ENCODE measurements around the gene KCNK3.
"Not testable (repeated sequence)": the region's sequence is repeated elsewhere in the genome, so short reads cannot be mapped to it uniquely, and the experiment has no call there.

KCNK3 gene

GRCh38 chr2:26750467-26750866, 57.9 kb downstream of the KCNK3 start:
- not testable (repeated sequence) for H3K4me3 Mint-ChIP-seq

GRCh38 chr2:26752656-26753055, 60.1 kb downstream of the KCNK3 start:
- H3K9me3 Mint-ChIP-seq = no peaks in the 10 kb centered on the region
- no peak overlapping the region for H3K27ac Mint-ChIP-seq
- no peak overlapping the region for H3K4me3 Mint-ChIP-seq
- H3K4me1 Mint-ChIP-seq (ENCODE audit: low read depth) = peaks cover 3% of the 10 kb centered on the region
- H3K27me3 Mint-ChIP-seq (ENCODE audit: low read depth) = peaks cover 8% of the 10 kb centered on the region
- no peaks in the 10 kb centered on the region for H3K36me3 Mint-ChIP-seq (ENCODE audit: low read depth)

More at GRCh38 chr2:26750467-26750866, 57.9 kb downstream of the KCNK3 start:
- not testable (repeated sequence) for H3K27me3 Mint-ChIP-seq (ENCODE audit: low read depth); H3K36me3 Mint-ChIP-seq (ENCODE audit: low read depth); H3K4me1 Mint-ChIP-seq (ENCODE audit: low read depth); H3K27ac Mint-ChIP-seq; H3K9me3 Mint-ChIP-seq

- Mint-ChIP-seq H3K27me3 (ENCODE audit: low read depth) (peaks cover 8% of the 10 kb centered on the region), H3K4me1 (ENCODE audit: low read depth) (peaks cover 4% of the 10 kb centered on the region), H3K4me3 (no peak overlapping the region), H3K36me3 (ENCODE audit: low read depth) (no peaks in the 10 kb centered on the region), H3K9me3 (no peaks in the 10 kb centered on the region), H3K27ac (no peak overlapping the region)
Measured at GRCh38 chr2:26754539-26754938, 62.0 kb downstream of the KCNK3 start.

- H3K4me1 Mint-ChIP-seq (ENCODE audit: low read depth) = peaks cover 4% of the 10 kb centered on the region
- H3K27ac Mint-ChIP-seq = no peak overlapping the region
- peaks cover 8% of the 10 kb centered on the region for H3K27me3 Mint-ChIP-seq (ENCODE audit: low read depth)
- H3K9me3 Mint-ChIP-seq = no peaks in the 10 kb centered on the region
- no peaks in the 10 kb centered on the region for H3K36me3 Mint-ChIP-seq (ENCODE audit: low read depth)
- H3K4me3 Mint-ChIP-seq = no peak overlapping the region
Measured at GRCh38 chr2:26754972-26755670, 62.6 kb downstream of the KCNK3 start.

- Mint-ChIP-seq H3K27me3 (ENCODE audit: low read depth) (peaks cover 9% of the 10 kb centered on the region), H3K4me1 (ENCODE audit: low read depth) (peaks cover 4% of the 10 kb centered on the region), H3K36me3 (ENCODE audit: low read depth) (no peaks in the 10 kb centered on the region), H3K4me3 (no peak overlapping the region), H3K27ac (no peak overlapping the region), H3K9me3 (no peaks in the 10 kb centered on the region)
Measured at GRCh38 chr2:26756337-26756736, 63.8 kb downstream of the KCNK3 start.

- Mint-ChIP-seq H3K27ac (peak overlapping the region; percentile 55), H3K27me3 (ENCODE audit: low read depth) (peaks cover 12% of the 10 kb centered on the region), H3K36me3 (ENCODE audit: low read depth) (no peaks in the 10 kb centered on the region), H3K9me3 (no peaks in the 10 kb centered on the region), H3K4me1 (ENCODE audit: low read depth) (peaks cover 4% of the 10 kb centered on the region), H3K4me3 (no peak overlapping the region)
Measured at GRCh38 chr2:26757873-26758789, 65.6 kb downstream of the KCNK3 start.

- Mint-ChIP-seq H3K36me3 (ENCODE audit: low read depth) (no peaks in the 10 kb centered on the region), H3K4me3 (no peak overlapping the region), H3K27me3 (ENCODE audit: low read depth) (peaks cover 10% of the 10 kb centered on the region), H3K4me1 (ENCODE audit: low read depth) (peaks cover 4% of the 10 kb centered on the region), H3K9me3 (no peaks in the 10 kb centered on the region), H3K27ac (peak overlapping the region; percentile 55)
Measured at GRCh38 chr2:26758790-26759321, 66.3 kb downstream of the KCNK3 start.

GRCh38 chr2:26759845-26760244, 67.3 kb downstream of the KCNK3 start:
- Mint-ChIP-seq H3K4me3 (no peak overlapping the region), H3K36me3 (ENCODE audit: low read depth) (peaks cover 2% of the 10 kb centered on the region), H3K27ac (no peak overlapping the region), H3K9me3 (no peaks in the 10 kb centered on the region), H3K27me3 (ENCODE audit: low read depth) (peaks cover 8% of the 10 kb centered on the region), H3K4me1 (ENCODE audit: low read depth) (peaks cover 6% of the 10 kb centered on the region)

- H3K27me3 Mint-ChIP-seq (ENCODE audit: low read depth); H3K27ac Mint-ChIP-seq; H3K4me3 Mint-ChIP-seq; H3K9me3 Mint-ChIP-seq; H3K36me3 Mint-ChIP-seq (ENCODE audit: low read depth): not testable (repeated sequence)
- peaks cover 16% of the 10 kb centered on the region for H3K4me1 Mint-ChIP-seq (ENCODE audit: low read depth)
Measured at GRCh38 chr2:26760991-26761390, 68.5 kb downstream of the KCNK3 start.

GRCh38 chr2:26763019-26763418, 70.5 kb downstream of the KCNK3 start:
- peaks cover 14% of the 10 kb centered on the region for H3K4me1 Mint-ChIP-seq (ENCODE audit: low read depth)
- no peak overlapping the region for H3K27ac Mint-ChIP-seq
- peaks cover 2% of the 10 kb centered on the region for H3K36me3 Mint-ChIP-seq (ENCODE audit: low read depth)
- no peaks in the 10 kb centered on the region for H3K9me3 Mint-ChIP-seq
- H3K27me3 Mint-ChIP-seq (ENCODE audit: low read depth) = peaks cover 8% of the 10 kb centered on the region
- peak overlapping the region; percentile 96 for H3K4me3 Mint-ChIP-seq

- Mint-ChIP-seq H3K4me1 (ENCODE audit: low read depth) (peaks cover 21% of the 10 kb centered on the region), H3K9me3 (no peaks in the 10 kb centered on the region), H3K36me3 (ENCODE audit: low read depth) (peaks cover 4% of the 10 kb centered on the region), H3K27me3 (ENCODE audit: low read depth) (peaks cover 8% of the 10 kb centered on the region), H3K4me3 (peak within 1 kb of the TSS; percentile 96), H3K27ac (peak within 1 kb of the TSS; percentile 89)
Measured at GRCh38 chr2:26764078-26764887, 71.8 kb downstream of the KCNK3 start, which contains the start of gene SLC35F6. Gene SLC35F6, plus strand, starts transcription at chr2:26764284. Its CDS starts 66 bp downstream, at chr2:26764350.

GRCh38 chr2:26764906-26765305, 72.4 kb downstream of the KCNK3 start:
- peaks cover 23% of the 10 kb centered on the region for H3K4me1 Mint-ChIP-seq (ENCODE audit: low read depth)
- H3K27me3 Mint-ChIP-seq (ENCODE audit: low read depth) = peaks cover 8% of the 10 kb centered on the region
- peak overlapping the region; percentile 89 for H3K27ac Mint-ChIP-seq
- H3K9me3 Mint-ChIP-seq = no peaks in the 10 kb centered on the region
- H3K4me3 Mint-ChIP-seq = peak overlapping the region; percentile 96
- peaks cover 4% of the 10 kb centered on the region for H3K36me3 Mint-ChIP-seq (ENCODE audit: low read depth)

- no peaks in the 10 kb centered on the region for H3K9me3 Mint-ChIP-seq
- peaks cover 6% of the 10 kb centered on the region for H3K27me3 Mint-ChIP-seq (ENCODE audit: low read depth)
- peak overlapping the region; percentile 96 for H3K4me3 Mint-ChIP-seq
- H3K27ac Mint-ChIP-seq = peak overlapping the region; percentile 31
- H3K4me1 Mint-ChIP-seq (ENCODE audit: low read depth) = peaks cover 23% of the 10 kb centered on the region
- peaks cover 4% of the 10 kb centered on the region for H3K36me3 Mint-ChIP-seq (ENCODE audit: low read depth)
Measured at GRCh38 chr2:26765475-26766200, 73.1 kb downstream of the KCNK3 start.
